LNCAP (cell line): Measurements from ENCODE around the gene SFTA2.

Experiments
- CTCF ChIP-seq: fragments of 450-650 bp; IDR thresholded peaks from 2 replicates; pipeline ENCODE4 v1.5.1; 2017; ENCODE audit warnings: mild to moderate bottlenecking

The SFTA2 gene

GRCh38 chr6:30889496-30889885 is 42.5 kb downstream of the SFTA2 start:
- TF ChIP-seq CTCF = no peak

GRCh38 chr6:30888816-30889495 is 43.0 kb downstream of the SFTA2 start:
- TF ChIP-seq CTCF = no peak

- no peak for TF ChIP-seq CTCF
Observed at GRCh38 chr6:30887901-30888815, 43.8 kb downstream of the SFTA2 start.

- TF ChIP-seq CTCF = no peak
Observed at GRCh38 chr6:30886897-30887255, 45.1 kb downstream of the SFTA2 start.

- TF ChIP-seq CTCF = no peak
Observed at GRCh38 chr6:30885999-30886896, 45.7 kb downstream of the SFTA2 start.

- no peak for TF ChIP-seq CTCF
Observed at GRCh38 chr6:30885481-30885998, 46.4 kb downstream of the SFTA2 start.
